ENCODE results near the gene CA10.

Gene CA10

DNA sequence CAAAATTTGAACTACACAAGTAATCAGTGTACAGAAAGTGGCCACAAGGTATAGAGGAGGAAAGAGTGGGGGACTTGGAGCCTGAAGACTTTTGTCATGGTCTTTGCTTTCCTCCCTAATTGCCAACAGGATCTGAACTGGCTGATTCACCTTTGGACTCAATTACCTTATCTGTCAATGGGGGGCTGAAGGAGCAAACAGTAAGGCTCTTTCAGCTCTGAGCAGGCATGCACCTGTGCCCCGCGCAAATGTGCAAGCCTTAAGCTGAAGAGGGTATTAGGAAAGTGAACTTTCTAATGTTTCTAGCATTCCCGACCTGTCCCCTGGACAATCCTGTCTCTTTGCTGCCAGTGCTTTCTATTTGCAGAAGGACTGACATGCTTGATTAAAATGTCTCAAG is 302.7 kb downstream of the CA10 start:
- no peak for DNase-seq

DNA sequence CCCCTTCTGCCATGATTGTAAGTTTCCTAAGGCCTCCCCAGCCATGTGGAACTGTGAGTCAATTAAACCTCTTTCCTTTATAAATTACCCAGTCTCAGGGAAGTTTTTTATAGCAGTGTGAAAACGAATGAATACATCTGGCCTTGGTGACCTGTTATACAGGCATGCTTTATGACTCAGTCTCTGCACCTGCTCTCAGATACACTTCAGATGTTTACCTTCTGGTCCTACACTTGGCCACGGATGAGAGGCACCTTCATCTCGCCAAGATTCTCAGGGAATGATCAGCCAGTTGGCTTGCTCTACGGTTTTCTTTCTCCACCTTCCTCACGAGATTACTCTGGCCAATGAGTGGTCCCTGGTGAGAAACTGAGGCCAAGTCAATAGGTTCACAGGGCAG is 304.7 kb downstream of the CA10 start:
- peak; percentile 63 for DNase-seq

DNA sequence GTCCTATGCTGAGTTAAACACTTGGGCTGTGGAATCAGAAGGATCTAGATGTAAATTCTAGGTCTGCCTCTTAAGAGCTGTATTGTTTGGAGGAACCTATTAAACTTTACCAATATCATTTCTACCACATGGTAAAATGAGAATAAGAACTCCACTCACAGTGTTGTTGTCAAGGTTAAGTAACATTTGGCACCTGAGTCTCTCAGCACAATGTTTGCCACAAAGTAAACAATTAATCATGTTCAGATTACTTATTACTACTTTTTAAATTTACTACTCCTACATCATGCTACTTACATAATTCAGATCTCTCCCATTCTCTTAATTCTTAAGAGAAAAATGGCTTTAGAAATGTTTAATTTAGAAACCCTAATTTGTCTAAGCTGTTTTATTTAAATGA is 305.9 kb downstream of the CA10 start:
- no peak for DNase-seq

- no peak for DNase-seq
Measured at GRCh38 chr17:51850201-51850600, 308.3 kb downstream of the CA10 start.

DNA sequence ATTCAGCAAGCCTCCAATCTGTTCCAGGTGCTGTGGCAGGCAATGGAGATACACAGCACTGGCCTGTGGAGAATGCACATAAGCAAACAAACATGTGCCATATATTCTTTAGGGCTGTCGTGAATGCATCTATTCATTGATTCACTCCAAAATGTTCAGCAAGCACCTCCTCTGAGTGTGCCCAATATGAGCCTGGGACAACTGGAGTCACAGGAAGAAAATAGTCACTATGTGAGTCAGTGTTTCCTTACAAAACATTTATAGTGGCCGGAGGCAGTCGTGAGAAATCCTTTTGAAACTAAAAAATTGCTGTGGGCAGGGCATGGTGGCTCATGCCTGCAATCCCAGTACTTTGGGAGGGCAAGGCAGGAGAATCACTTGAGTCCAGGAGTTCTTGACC is 310.1 kb downstream of the CA10 start:
- DNase-seq, result no peak

DNA sequence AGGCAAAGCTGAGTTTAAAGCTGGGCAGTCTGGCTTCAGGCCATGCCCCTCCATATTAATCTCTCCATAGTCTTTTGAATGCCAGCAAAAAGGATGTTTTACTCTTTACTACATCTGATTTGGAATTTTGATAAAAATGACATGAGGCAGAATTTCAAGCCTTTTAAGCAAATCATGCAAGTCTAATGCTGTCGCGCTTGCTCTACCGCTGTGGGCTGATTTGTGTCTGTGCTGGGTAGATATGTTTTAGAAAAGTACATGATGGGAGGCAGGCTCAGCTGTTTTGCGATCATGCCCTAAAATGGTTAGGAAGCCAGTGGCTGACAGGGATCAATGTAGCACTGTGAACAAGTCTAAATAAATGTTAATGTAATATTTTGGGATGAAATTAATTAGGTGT is 311.9 kb downstream of the CA10 start:
- DNase-seq, result no peak

GRCh38 chr17:51845776-51846175 is 312.7 kb downstream of the CA10 start:
- DNase-seq, result no peak

DNA sequence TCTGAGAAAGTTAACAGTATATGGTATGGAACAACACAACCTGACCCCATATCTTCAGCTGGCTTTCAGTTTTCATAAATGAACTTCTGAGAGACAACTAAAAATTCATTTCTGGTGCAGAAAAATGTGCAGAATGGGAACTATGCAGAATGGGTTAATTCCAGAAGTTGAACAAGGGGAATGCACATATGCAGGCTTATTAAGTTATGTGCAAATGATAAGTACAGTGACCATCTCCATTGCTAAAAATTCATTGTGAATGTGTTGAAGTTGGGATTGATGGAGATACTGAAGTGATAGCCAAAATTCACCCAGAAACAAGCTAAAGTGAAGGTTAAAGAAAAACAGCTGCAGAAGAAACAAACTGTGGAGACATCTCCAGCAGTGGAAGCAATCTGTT is 315.8 kb downstream of the CA10 start:
- DNase-seq, result no peak

DNA sequence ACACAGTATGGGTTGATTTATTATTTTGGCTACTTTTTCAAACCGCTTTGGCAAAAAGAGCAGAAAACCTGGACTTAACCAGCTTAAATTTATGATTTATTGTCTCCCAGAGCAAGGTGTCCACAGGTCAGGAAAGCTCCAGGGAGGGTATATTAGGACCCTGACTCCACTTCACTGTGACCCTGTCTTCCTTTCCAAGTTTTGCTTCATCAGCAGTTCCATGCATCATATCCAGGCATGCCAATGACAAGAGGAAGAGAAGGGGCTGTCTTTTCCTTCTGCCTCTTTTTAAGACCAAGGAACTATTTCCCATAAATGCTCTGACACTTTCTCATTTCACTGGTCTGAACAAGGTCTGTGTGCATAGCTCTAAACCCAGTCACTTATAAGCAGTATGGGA is 316.8 kb downstream of the CA10 start:
- no peak for DNase-seq

DNA sequence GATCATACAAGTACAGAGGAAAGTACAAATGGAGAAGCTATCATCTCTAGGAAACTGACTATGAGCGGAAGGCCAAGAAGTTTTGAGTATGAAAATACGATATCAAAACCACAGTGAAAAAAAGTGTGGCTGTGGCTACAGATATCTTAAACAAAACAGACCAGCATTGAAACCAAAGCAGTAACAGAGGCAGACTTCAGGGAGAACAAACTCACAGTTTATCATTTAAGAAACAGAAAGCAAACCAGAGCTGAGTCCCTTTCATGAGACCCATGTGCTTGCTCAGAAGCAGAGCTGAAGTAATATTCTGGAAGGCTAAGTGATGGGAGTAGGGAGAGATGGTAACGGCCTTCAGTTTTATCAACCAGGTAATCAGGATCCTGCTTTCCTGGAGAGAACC is 317.8 kb downstream of the CA10 start:
- DNase-seq, result no peak

DNA sequence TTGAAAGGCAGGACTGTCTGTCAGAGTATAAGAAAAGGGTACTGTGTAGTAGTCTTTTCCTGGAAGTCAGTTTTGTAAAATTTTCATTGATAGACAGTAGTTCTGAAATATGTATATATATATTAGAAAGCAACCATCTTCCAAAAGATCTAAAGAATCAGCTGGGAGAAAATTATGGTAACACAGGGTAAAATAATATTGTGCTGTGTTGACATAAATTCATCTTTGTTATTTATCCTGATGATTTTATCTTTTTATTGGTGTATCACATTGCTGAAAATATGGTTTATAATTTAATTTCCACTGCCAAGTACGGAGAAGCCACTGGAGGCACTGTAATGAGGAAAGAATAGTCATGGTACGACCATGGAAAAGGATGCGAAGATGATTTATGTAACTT is 324.9 kb downstream of the CA10 start:
- DNase-seq, result no peak

- no peak for DNase-seq
Measured at GRCh38 chr17:51833045-51833444, 325.5 kb downstream of the CA10 start.

- DNase-seq, result no peak
Measured at GRCh38 chr17:51830886-51831285, 327.6 kb downstream of the CA10 start.

DNA sequence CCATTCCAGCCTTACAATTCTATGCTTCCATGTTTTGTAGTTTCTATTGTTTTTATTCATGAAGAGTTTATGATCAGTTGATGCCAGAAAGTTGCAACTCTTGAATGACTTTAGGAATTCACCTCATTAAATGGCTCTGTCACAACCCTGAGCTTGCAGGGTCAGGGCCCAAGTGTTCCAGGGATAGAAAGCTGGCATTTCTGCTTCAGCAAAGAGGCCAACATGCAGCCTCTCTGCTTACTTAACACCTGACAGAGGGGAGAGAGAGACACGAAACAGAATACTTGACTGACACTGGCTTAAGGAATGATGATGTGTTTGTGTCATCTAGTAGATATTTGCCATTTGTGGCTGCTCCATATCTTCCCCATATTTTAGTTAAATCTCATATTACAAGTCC is 328.1 kb downstream of the CA10 start:
- no peak for DNase-seq

DNA sequence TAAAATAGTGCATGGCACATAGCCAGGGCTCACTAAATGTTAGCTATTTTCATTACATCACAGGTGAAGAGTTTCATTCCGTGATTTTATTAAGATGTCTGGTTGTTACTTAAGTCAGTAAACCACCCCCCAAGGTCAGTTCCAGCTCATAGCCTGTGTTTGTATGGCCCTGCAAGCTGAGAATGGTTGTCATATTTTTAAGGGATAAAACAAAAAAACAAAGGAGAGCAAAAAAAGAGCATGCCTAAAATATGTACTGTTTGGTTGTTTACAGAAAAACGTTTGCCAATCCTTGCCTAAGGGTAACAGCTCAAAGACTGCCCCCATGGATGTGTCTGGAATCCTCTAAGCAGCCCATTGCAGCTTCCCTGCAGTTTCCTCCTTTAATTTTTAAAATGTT is 329.6 kb downstream of the CA10 start:
- DNase-seq, result no peak

- no peak for DNase-seq
Measured at GRCh38 chr17:51827140-51827539, 331.4 kb downstream of the CA10 start.

GRCh38 chr17:51820766-51821165 is 337.7 kb downstream of the CA10 start:
- DNase-seq, result no peak

- no peak for DNase-seq
Measured at GRCh38 chr17:51820252-51820651, 338.3 kb downstream of the CA10 start.

DNA sequence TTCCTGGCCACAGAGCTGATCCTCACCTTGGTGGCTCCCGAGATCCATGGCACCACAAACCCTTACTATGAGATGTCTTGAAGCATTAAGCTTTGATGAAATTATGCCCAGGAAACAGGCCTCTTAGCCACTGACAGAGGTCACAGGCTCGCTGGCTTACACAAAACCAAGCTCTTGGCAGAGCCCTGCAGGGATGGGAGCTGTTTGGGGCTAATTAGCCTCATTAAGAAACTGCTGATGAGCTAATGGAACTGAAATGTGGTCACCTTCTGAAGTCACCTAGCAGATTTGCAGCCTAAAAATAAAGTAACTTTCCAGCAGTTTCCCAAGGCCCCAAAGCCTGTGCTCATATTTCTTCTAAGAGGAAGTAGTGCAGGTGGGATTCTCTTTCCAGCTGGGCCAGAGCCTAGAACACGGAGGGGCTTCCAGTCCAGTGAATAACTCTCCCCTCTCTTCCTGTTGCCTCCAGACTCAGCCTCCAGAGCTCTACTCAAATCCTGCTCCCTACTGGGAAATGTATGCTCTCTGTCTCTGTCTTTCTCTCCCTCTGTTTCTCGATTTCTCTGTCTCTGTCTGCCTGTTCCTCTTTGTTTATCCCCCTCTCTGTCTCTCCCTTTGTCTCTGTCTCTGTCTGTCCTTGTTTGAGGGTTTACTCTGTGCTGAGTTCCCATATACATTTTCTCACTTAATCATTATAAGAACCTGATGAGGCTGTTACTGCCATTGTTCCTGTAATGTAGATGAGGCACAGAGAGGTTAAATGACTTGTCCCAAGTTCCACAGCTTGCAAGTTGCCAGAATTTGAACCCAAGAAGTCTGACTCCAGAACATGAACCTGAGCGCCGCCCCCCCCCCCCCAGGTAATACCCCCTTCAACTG is 338.9 kb downstream of the CA10 start:
- DNase-seq, result no peak

DNA sequence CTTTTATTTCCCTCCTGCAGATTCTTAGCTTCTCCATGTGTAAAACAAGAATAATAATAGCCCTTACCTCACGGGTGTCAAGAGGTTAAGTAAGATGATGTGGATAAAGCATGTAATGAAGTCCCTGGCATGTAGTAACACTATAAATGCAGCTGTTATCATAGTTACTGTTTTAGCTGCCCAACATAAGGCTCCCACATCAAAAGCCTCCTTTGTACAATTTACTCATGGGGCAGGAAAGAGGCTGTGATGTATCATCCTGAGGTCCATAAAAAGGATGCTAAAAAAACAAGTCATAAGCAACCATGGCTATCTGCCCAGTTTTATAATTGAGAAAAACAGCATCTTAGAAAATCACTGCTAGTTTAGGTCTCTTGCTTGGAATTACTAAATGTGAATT is 339.7 kb downstream of the CA10 start:
- no peak for DNase-seq

GRCh38 chr17:51817955-51818354 is 340.6 kb downstream of the CA10 start:
- no peak for DNase-seq

GRCh38 chr17:51817117-51817516 is 341.4 kb downstream of the CA10 start:
- no peak for DNase-seq

DNA sequence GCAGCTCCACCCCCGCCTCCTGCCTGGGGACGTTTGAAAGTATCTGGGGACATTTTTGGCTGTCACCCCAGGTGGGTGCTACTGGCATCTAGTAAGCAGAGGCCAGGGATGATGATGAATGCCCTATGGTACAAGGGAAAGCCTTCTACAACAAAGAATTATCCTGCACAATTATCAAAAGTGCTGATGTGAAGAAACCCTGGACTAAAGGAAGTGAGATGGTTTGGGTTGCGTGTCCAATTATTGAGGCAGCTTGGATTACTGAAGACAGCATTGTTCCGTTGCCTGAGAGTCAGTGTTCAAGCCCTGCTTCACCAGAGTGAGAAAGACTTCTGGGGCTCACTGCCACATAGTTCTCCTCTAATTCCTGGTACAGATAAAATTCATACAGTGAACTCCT is 343.4 kb downstream of the CA10 start:
- DNase-seq, result no peak

DNA sequence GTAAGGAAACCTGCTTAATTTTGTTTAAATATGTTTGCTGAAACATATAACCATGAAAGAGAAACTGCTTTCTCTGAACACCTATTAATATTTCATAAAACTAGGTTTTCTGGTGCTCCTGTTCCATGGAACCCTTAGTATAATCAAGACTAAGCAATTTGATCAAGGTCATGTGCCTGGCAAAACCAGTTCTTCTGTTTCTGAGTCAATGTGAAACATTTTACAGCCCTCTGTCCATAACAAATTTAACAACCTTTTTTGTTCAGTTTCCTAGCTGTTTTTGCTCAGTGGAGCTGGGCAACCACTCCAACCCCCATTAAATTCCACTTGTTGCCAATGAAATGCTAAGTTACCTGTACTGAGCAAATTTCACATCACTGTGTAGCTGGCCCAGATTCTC is 344.0 kb downstream of the CA10 start:
- DNase-seq, result no peak

GRCh38 chr17:51813784-51814174 is 344.7 kb downstream of the CA10 start:
- no peak for DNase-seq
